Measurements from ENCODE around the gene MYLK4.

The MYLK4 gene

GRCh38 chr6:2756687-2757224 lies 6.0 kb upstream of the MYLK4 start:
- no peak overlapping the region for H3K27ac Mint-ChIP-seq
- no peaks in the 10 kb centered on the region for H3K9me3 Mint-ChIP-seq
- CTCF ChIA-PET: interaction anchor here (0.6 kb wide), 1 partner anchor 330 kb away, joined by 3 read pairs; no protein-coding TSS in a partner anchor
- peaks cover 36% of the 10 kb centered on the region for H3K27me3 Mint-ChIP-seq
- no peak for DNase-seq
- no peak overlapping the region for H3K4me3 Mint-ChIP-seq
- H3K4me1 Mint-ChIP-seq: peaks cover 10% of the 10 kb centered on the region
- no peaks in the 10 kb centered on the region for H3K36me3 Mint-ChIP-seq

DNA sequence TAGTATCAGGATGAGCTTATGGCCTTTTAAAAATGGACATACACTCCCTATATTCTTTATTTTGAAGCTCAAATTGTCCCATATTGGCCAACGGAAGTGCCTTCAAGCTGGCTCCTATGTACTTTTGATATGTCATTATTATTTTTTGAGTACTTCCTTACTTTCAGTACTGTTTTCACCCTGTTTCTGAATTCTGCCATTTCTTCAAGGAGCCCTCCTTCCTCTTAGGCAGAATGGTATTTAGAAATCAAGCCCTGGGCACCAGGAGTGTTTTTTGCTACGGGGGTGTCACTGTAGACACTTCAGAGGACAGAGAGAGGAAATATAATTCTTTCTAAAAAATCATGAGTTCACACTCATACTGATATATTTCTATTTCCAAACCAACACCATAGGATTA lies 5.5 kb upstream of the MYLK4 start:
- H3K27ac Mint-ChIP-seq: no peak overlapping the region
- H3K4me1 Mint-ChIP-seq: peaks cover 8% of the 10 kb centered on the region
- no peaks in the 10 kb centered on the region for H3K36me3 Mint-ChIP-seq
- DNase-seq: no peak
- H3K9me3 Mint-ChIP-seq: no peaks in the 10 kb centered on the region
- H3K27me3 Mint-ChIP-seq: peaks cover 40% of the 10 kb centered on the region
- CTCF ChIA-PET: no interaction called here
- H3K4me3 Mint-ChIP-seq: no peak overlapping the region

DNA sequence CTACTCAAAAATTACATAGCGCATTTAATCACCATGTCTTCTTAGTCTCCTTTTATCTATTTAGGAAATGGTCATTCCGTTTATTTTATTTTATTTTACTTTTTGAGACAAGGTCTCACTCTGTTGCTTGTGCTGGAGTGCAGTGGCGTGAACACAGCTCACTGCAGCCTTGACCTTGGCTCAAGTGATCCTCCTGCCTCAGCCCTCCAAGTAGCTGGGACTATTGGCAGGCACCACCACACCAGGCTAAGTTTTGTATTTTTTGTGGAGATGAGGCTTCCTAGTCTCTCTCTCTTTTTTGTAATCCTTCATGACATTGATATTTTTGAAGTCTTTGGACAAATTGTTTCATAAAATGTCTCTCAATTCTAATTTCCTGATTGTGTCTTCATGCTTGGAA lies 4.7 kb upstream of the MYLK4 start:
- H3K36me3 Mint-ChIP-seq: no peaks in the 10 kb centered on the region
- no peaks in the 10 kb centered on the region for H3K9me3 Mint-ChIP-seq
- peaks cover 48% of the 10 kb centered on the region for H3K27me3 Mint-ChIP-seq
- H3K4me1 Mint-ChIP-seq: no peaks in the 10 kb centered on the region
- no peak overlapping the region for H3K4me3 Mint-ChIP-seq
- CTCF ChIA-PET: no interaction called here
- no peak for DNase-seq
- H3K27ac Mint-ChIP-seq: no peak overlapping the region

GRCh38 chr6:2754911-2755310 lies 4.2 kb upstream of the MYLK4 start:
- CTCF ChIA-PET: no interaction called here
- Mint-ChIP-seq H3K36me3 (no peaks in the 10 kb centered on the region), H3K9me3 (no peaks in the 10 kb centered on the region), H3K4me1 (no peaks in the 10 kb centered on the region), H3K27ac (no peak overlapping the region), H3K4me3 (no peak overlapping the region), H3K27me3 (peaks cover 48% of the 10 kb centered on the region)
- no peak for DNase-seq

DNA sequence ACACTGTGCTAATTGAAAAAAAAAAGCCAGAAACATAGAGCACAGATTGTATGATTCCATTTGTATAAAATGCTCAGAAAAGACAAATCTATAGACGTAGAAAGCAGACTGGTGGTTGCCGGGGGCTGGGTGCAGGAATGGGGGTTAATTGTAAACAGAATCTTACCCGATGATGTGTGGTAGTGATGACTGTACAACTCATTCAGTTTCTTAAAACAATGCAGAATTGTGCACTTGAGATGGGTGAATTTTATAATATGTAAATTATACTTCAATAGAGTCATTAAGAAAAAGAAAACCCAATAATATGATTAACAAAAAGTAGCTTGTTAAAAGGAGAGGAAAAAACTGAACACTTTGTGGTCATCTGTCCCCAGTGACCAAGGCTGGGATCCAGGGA lies 3.7 kb upstream of the MYLK4 start:
- no peak for DNase-seq
- Mint-ChIP-seq H3K27ac (no peak overlapping the region), H3K9me3 (no peaks in the 10 kb centered on the region), H3K4me1 (no peaks in the 10 kb centered on the region), H3K27me3 (peaks cover 48% of the 10 kb centered on the region), H3K4me3 (no peak overlapping the region), H3K36me3 (no peaks in the 10 kb centered on the region)
- CTCF ChIA-PET: no interaction called here

DNA sequence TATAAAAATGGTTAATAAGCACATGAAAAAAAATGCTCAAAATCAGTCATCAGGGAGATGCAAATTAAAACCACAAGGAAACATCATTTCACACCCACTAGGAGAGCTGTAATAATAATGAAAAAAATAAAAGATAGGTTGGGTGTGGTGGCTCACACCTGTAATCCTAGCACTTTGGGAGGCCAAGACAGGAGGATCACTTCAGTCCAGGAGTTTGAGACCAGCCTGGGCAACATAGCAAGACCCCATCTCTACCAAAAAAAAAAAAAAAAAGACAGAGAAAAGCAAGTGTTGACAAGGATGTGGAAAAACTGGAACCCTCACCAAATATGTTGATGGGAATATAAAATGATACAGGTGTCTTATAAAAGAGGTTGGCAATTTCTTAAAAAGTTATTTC lies 3.0 kb upstream of the MYLK4 start:
- H3K4me3 Mint-ChIP-seq: no peak overlapping the region
- CTCF ChIA-PET: interaction anchor here (0.9 kb wide), 1 partner anchor 17 kb away, joined by 3 read pairs; no protein-coding TSS in a partner anchor
- H3K4me1 Mint-ChIP-seq: no peaks in the 10 kb centered on the region
- H3K36me3 Mint-ChIP-seq: no peaks in the 10 kb centered on the region
- peaks cover 53% of the 10 kb centered on the region for H3K27me3 Mint-ChIP-seq
- H3K27ac Mint-ChIP-seq: no peak overlapping the region
- DNase-seq: no peak
- H3K9me3 Mint-ChIP-seq: no peaks in the 10 kb centered on the region

- no peak overlapping the region for H3K4me3 Mint-ChIP-seq
- H3K27ac Mint-ChIP-seq: no peak overlapping the region
- peaks cover 59% of the 10 kb centered on the region for H3K27me3 Mint-ChIP-seq
- H3K4me1 Mint-ChIP-seq: no peaks in the 10 kb centered on the region
- no peaks in the 10 kb centered on the region for H3K36me3 Mint-ChIP-seq
- no peaks in the 10 kb centered on the region for H3K9me3 Mint-ChIP-seq
- DNase-seq: no peak
- CTCF ChIA-PET: interaction anchor here (0.9 kb wide), 1 partner anchor 17 kb away, joined by 3 read pairs; no protein-coding TSS in a partner anchor
Observed at GRCh38 chr6:2753110-2753489, 2.4 kb upstream of the MYLK4 start.

GRCh38 chr6:2752477-2753109 lies 1.9 kb upstream of the MYLK4 start:
- Mint-ChIP-seq H3K27ac (no peak overlapping the region), H3K36me3 (no peaks in the 10 kb centered on the region), H3K9me3 (no peaks in the 10 kb centered on the region), H3K4me3 (no peak overlapping the region), H3K27me3 (peaks cover 60% of the 10 kb centered on the region), H3K4me1 (no peaks in the 10 kb centered on the region)
- DNase-seq: no peak
- CTCF ChIA-PET: interaction anchor here (4.6 kb wide), 1 partner anchor 16 kb away, joined by 100 read pairs; no protein-coding TSS in a partner anchor

GRCh38 chr6:2751871-2752270 lies 1.1 kb upstream of the MYLK4 start:
- no peak overlapping the region for H3K4me3 Mint-ChIP-seq
- H3K27me3 Mint-ChIP-seq: peaks cover 61% of the 10 kb centered on the region
- H3K27ac Mint-ChIP-seq: no peak overlapping the region
- CTCF ChIA-PET: interaction anchor here (2.5 to 4.6 kb wide), 2 partner anchors 10 to 15 kb away, joined by 14 to 100 read pairs; no protein-coding TSS in a partner anchor
- H3K9me3 Mint-ChIP-seq: no peaks in the 10 kb centered on the region
- H3K36me3 Mint-ChIP-seq: no peaks in the 10 kb centered on the region
- DNase-seq: no peak
- no peaks in the 10 kb centered on the region for H3K4me1 Mint-ChIP-seq

DNA sequence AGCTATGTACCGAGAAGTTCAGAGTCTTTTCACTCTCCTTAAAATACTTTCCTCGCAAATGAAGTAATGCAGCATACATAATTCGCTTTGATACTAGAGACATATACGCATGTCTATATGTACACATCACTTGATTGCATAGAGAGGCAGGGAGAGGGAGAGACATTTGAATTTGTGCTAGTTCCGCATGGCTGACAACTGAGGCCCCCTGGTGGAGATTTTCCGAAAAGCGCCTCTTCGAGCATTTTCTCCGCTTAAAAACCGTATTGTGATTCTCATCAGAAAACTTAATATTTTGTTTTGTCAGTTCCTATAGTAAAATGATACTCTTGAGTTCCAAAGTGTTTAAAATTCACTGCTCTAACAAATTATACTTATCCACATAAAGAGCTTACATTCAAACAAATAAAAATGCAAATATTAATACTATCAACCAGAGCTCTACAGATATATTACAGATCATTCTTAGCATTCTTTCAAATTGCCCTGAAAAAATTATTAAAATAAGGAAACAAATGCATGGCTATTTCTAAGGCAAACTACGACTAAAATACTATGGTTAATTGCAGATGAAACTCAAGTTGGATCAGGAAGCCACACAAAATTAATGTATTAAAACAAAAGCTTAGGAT lies 637 bp downstream of the MYLK4 start:
- Mint-ChIP-seq H3K36me3 (no peaks in the 10 kb centered on the region), H3K27me3 (peaks cover 58% of the 10 kb centered on the region), H3K9me3 (no peaks in the 10 kb centered on the region), H3K27ac (no peak overlapping the region), H3K4me1 (no peaks in the 10 kb centered on the region), H3K4me3 (no peak overlapping the region)
- DNase-seq: peak; percentile 77
- CTCF ChIA-PET: interaction anchor here (0.5 to 4.6 kb wide), 18 partner anchors 8 to 1154 kb away, joined by 3 to 100 read pairs (median 4); no protein-coding TSS in a partner anchor

DNA sequence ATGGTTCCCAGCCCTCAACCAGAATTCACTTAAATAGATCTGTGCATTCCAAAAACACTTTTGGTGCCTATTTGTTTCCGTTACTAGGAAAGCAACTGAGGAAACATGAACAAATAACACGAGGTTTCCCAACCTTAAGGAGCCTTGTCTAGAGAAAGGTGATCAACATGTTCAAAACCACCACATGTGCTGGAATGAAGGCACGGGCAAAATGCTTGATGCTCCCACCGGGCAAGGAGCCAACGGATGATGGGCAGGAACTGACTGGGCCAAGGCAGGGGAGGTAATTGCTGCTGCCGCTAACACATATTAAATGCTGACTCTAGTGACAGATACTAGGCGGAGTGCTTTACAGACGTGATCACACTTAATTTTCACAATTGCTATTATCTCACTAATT lies 2.5 kb downstream of the MYLK4 start:
- H3K4me3 Mint-ChIP-seq: no peak overlapping the region
- no peak for DNase-seq
- H3K27ac Mint-ChIP-seq: no peak overlapping the region
- H3K27me3 Mint-ChIP-seq: peaks cover 47% of the 10 kb centered on the region
- no peaks in the 10 kb centered on the region for H3K4me1 Mint-ChIP-seq
- H3K9me3 Mint-ChIP-seq: no peaks in the 10 kb centered on the region
- CTCF ChIA-PET: interaction anchor here (3.3 to 4.6 kb wide), 2 partner anchors 10 to 11 kb away, joined by 17 to 100 read pairs; no protein-coding TSS in a partner anchor
- H3K36me3 Mint-ChIP-seq: no peaks in the 10 kb centered on the region

DNA sequence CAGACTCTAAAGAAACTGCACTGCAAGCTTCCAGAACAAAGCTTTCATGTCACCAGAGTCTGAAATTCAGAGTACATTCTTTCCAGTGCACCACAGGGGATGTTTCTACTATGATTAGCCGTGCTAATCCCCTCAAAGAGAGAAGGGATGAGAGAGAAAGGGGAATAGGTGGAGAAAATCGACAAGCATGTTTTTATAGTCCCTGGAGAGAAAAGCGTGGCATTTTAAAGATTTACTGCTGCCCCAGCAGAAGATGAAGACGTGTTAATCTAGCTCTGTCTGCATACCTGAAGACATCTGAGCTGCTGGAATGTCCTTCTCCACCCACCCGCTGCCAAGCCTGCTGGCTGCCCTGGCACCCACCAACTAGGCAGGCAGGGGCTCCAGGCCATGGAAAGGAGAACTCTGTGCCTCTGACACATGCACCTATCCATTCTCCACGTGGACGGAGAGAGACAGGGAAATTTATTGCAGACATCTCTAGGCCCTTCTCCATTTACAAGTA lies 4.1 kb downstream of the MYLK4 start:
- no peak overlapping the region for H3K27ac Mint-ChIP-seq
- CTCF ChIA-PET: no interaction called here
- H3K4me3 Mint-ChIP-seq: no peak overlapping the region
- H3K27me3 Mint-ChIP-seq: peaks cover 32% of the 10 kb centered on the region
- no peaks in the 10 kb centered on the region for H3K36me3 Mint-ChIP-seq
- no peaks in the 10 kb centered on the region for H3K9me3 Mint-ChIP-seq
- no peaks in the 10 kb centered on the region for H3K4me1 Mint-ChIP-seq
- DNase-seq: no peak

GRCh38 chr6:2745246-2745645 lies 5.5 kb downstream of the MYLK4 start:
- Mint-ChIP-seq H3K27me3 (peaks cover 25% of the 10 kb centered on the region), H3K4me3 (no peak overlapping the region), H3K9me3 (no peaks in the 10 kb centered on the region), H3K4me1 (no peaks in the 10 kb centered on the region), H3K27ac (no peak overlapping the region), H3K36me3 (no peaks in the 10 kb centered on the region)
- CTCF ChIA-PET: no interaction called here
- DNase-seq: no peak

DNA sequence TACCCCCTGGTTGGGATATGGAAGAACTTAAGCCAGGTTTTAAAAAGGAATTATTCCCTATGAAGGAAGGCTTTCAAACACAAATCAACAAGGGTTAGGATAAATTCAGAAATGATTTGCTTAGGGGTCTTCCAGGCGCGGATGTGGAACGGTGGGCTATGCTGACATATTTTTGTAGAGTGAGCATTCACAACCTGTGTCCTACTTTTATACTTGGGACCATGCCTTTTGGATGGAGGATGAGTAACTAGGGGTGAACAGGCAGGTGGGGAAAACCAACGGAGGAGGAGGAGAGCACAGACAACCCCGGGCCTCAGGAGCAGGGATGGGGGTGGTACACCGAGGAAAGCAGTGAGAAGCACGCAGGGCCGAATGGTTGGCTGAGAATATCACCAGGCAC lies 5.9 kb downstream of the MYLK4 start:
- no peaks in the 10 kb centered on the region for H3K9me3 Mint-ChIP-seq
- H3K27ac Mint-ChIP-seq: no peak overlapping the region
- no peak for DNase-seq
- no peaks in the 10 kb centered on the region for H3K4me1 Mint-ChIP-seq
- H3K4me3 Mint-ChIP-seq: no peak overlapping the region
- CTCF ChIA-PET: no interaction called here
- H3K36me3 Mint-ChIP-seq: no peaks in the 10 kb centered on the region
- peaks cover 29% of the 10 kb centered on the region for H3K27me3 Mint-ChIP-seq
